ENCODE results near the gene CDYL.

DNA sequence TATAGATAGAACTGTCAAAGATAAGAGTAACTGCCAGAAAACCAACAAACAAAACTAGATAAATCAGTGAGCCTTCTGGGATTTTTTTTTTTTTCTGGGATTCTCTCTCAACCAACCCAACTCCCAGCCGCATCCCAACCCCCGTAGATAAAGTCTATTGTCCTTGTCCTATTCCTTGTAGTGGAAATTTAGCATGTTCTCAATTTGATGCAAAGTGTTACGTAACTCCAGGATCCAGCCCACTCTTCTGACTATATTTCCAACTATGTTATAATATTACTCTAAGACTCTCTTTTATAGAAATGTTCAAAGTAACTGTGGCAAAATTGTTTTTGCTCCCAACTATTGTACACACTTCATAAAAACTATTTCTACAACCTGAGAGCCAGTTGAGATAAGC is 15.4 kb upstream of the CDYL start:
- TF ChIP-seq, protein P1, sequence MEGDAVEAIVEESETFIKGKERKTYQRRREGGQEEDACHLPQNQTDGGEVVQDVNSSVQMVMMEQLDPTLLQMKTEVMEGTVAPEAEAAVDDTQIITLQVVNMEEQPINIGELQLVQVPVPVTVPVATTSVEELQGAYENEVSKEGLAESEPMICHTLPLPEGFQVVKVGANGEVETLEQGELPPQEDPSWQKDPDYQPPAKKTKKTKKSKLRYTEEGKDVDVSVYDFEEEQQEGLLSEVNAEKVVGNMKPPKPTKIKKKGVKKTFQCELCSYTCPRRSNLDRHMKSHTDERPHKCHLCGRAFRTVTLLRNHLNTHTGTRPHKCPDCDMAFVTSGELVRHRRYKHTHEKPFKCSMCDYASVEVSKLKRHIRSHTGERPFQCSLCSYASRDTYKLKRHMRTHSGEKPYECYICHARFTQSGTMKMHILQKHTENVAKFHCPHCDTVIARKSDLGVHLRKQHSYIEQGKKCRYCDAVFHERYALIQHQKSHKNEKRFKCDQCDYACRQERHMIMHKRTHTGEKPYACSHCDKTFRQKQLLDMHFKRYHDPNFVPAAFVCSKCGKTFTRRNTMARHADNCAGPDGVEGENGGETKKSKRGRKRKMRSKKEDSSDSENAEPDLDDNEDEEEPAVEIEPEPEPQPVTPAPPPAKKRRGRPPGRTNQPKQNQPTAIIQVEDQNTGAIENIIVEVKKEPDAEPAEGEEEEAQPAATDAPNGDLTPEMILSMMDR (conservative IDR thresholded peaks at IDR 0.05 in 1 of 2, IDR thresholded peaks at IDR 0.05 in 1 of 2; ENCODE audit: extremely low read depth in 1 of 2, insufficient read depth in 1 of 2, low read depth in 1 of 2, low read length in 2 of 2): no peak
- no peak for TF ChIP-seq EZH2 (IDR thresholded peaks at IDR 0.05; ENCODE audit: borderline replicate concordance, low read length)
